GM19025 (cell line): ENCODE results near the gene PEG3.

Experiments used
- ATAC-seq: cut with Tn5 transposase; IDR thresholded peaks from one replicate; pipeline ENCODE4 v1.9.1; 2021; ENCODE audit warnings: mild to moderate bottlenecking, low read depth, moderate library complexity; ENCODE audit not compliant: unreplicated experiment

The PEG3 gene

DNA sequence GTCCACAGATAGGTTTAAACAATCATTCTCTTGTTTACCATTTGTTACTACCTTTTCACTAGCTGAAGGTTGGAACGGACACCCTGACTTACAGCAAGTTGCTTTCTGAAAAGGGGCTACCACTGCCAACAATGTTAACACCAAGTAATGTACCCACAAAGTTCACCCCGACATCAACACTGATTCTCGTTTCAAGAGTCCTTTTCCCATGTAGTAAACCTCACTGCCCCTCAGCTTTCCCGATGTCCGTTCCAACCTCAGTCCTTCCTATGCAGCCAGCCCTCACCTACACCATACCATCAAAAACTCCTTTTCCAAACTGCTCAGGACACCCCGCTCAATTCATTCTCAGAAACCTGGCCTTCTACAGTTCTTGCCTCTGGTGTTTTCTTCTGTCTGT lies 29.0 kb downstream of the PEG3 start:
- ATAC-seq = no peak

GRCh38 chr19:56810260-56810659 lies 30.3 kb downstream of the PEG3 start:
- ATAC-seq = no peak

- ATAC-seq = no peak
Observed at GRCh38 chr19:56808717-56809392, 31.7 kb downstream of the PEG3 start.

GRCh38 chr19:56806639-56807038 lies 33.9 kb downstream of the PEG3 start:
- ATAC-seq = no peak
